Activated CD4-positive, alpha-beta T cell treated with anti-CD3 and anti-CD28 coated beads, Interleukin-2, amount 50 U/mL, for 4 hours (primary cell): ENCODE data around the gene SUMO3.
A peak's percentile ranks its signal among the peaks of the same experiment; 100 is the strongest.

Experiments
- DNase-seq, 2 experiments: peaks; one replicate each; pipeline ENCODE4 v3.0.0-alpha.2; 2020

Gene SUMO3

GRCh38 chr21:44817914-44818639 lies at the start of gene SUMO3:
SUMO3 (minus strand) TSS chr21:44818062; CDS start chr21:44817968, 94 bp downstream.
- DNase-seq = peak; percentile 70 to 74

GRCh38 chr21:44867464-44867863 lies 49.6 kb upstream of the SUMO3 start:
- no peak for DNase-seq

GRCh38 chr21:44866780-44867179 lies 48.9 kb upstream of the SUMO3 start:
- DNase-seq = no peak

- no peak for DNase-seq
Measured at GRCh38 chr21:44865561-44866280, 47.9 kb upstream of the SUMO3 start.

GRCh38 chr21:44862869-44863685 lies 45.2 kb upstream of the SUMO3 start:
- no peak for DNase-seq

GRCh38 chr21:44858791-44859190 lies 40.9 kb upstream of the SUMO3 start:
- DNase-seq = no peak

- no peak for DNase-seq
Measured at GRCh38 chr21:44858291-44858690, 40.4 kb upstream of the SUMO3 start.

GRCh38 chr21:44857127-44857892 lies 39.4 kb upstream of the SUMO3 start:
- no peak for DNase-seq

- no peak for DNase-seq
Measured at GRCh38 chr21:44856131-44856530, 38.3 kb upstream of the SUMO3 start.

- no peak for DNase-seq
Measured at GRCh38 chr21:44855572-44855971, 37.7 kb upstream of the SUMO3 start.

GRCh38 chr21:44854664-44855446 lies 37.0 kb upstream of the SUMO3 start:
- no peak for DNase-seq

GRCh38 chr21:44854391-44854663 lies 36.5 kb upstream of the SUMO3 start:
- DNase-seq = no peak

- no peak for DNase-seq
Measured at GRCh38 chr21:44853601-44854390, 35.9 kb upstream of the SUMO3 start.

GRCh38 chr21:44850905-44851657 lies 33.2 kb upstream of the SUMO3 start:
- no peak for DNase-seq

- DNase-seq = no peak
Measured at GRCh38 chr21:44850208-44850800, 32.4 kb upstream of the SUMO3 start.

GRCh38 chr21:44849616-44850130 lies 31.8 kb upstream of the SUMO3 start:
- DNase-seq = no peak

- DNase-seq = no peak
Measured at GRCh38 chr21:44848821-44849521, 31.1 kb upstream of the SUMO3 start.

- DNase-seq = no peak
Measured at GRCh38 chr21:44847261-44848056, 29.6 kb upstream of the SUMO3 start.
